GM21526 (cell line): Measurements from ENCODE around the gene TEAD1.
A peak's percentile ranks its signal among the peaks of the same experiment; 100 is the strongest.

ENCODE experiments used
- ATAC-seq: cut with Tn5 transposase; IDR thresholded peaks from one replicate; pipeline ENCODE4 v1.9.1; 2021; ENCODE audit warnings: moderate library complexity; ENCODE audit not compliant: unreplicated experiment, low FRiP score

TEAD1 gene

DNA sequence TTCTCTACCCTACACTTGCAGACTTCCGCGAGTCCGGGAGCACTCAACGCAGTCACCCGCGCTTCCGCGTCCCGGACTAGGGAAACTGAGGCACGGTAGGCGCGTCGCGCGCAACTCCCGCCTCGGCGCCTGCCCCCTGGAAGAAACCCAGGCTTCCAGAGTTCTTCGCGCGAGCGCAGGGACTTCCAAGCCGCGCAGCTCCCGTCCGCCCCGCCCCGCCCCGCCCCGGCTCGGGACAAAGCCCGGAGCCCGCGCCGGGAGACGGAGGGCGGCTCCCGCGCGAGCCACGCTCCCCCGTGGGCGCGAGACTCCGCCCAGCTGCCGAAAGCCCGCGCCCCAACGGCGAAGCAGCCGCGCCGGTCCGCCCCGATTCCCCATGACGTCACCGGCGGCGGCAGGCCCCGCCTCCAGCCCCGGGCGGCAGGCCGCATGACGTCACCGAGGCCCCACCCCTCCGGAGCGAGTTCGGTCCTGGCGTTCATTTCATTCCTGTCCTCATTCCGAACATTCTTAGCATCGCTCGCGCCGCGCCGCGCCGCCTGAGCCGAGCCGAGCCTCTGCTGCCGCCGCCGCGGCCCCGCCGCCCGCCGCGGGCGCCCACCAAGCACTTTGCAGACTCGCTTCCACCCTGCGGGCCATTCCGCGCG lies at the start of gene TEAD1:
TSS of gene TEAD1 (plus strand) at position 498 of the 647 bp plus-strand sequence.
- ATAC-seq, result peak; percentile 86

- ATAC-seq, result no peak
Observed at GRCh38 chr11:12624595-12624994, 49.6 kb upstream of the TEAD1 start.

GRCh38 chr11:12625438-12626071 lies 48.7 kb upstream of the TEAD1 start:
- no peak for ATAC-seq

- no peak for ATAC-seq
Observed at GRCh38 chr11:12626616-12627015, 47.6 kb upstream of the TEAD1 start.

DNA sequence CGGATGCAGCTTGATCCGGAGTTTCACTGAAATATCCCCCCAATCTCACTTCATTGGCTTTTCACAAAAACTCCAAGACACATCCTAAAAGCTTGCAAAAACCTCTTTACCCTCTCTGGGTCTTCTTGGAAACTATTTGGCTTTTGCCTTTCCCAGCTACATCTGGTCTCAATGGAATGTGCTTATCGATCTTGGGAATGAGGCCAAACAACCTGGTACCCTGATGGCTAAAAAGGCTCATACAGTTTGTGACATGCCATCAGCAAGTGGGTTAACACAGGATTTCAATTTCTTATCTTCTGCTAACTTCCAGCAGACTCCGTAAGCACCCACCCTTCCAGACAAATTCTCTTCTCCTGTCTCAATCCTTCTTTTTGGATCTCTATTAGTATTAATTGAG lies 45.9 kb upstream of the TEAD1 start:
- ATAC-seq, result no peak

DNA sequence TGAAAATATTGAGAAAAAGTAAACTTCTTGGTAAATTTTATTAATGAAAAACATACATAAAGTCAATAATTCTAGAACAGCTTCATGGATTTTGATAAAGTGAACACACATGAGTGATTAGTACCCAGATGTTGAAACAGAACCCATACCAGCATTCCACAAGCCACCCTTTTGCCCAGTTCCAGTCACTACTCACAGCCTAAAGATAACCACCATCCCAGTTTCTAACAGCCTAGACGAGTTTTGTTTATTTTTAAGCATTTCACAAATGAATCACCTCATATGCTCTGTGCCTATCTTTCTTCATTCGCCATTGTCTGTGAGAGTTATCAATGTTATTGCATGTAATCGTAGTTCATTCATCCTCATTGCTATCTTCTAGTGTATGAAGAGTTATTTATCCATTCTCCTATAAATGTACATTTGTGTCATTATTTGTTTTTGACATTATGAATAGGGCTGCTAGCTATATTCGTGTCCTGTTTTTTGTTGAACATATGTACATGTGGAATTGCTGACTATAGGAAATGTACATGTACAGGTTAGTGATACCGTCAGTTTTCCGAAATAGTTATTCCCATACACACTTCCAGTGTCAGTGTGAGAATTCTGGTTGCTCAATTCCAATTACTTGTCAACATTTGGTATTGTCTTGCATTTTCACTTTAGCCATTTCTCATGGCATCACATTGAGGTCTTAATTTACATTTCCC lies 44.5 kb upstream of the TEAD1 start:
- no peak for ATAC-seq

- no peak for ATAC-seq
Observed at GRCh38 chr11:12631651-12632050, 42.6 kb upstream of the TEAD1 start.

DNA sequence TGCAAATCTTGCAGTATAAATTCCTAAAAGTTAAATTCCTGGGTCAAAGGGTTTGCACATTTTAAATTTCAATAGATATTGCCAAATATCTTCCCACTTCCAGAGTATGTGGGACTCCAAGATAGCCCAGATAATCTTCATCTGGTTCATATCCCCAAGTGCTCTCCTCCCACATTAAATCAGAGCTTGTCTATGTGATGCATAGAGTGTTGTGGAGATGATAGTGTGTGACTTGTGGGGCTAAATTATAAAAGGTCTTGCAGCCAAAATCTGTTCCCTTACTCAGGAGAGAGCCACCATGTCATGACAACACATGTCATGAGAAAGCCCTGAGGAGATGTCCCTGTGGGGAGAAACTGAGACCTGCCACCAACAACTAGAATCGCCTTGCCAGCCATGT lies 39.9 kb upstream of the TEAD1 start:
- no peak for ATAC-seq

GRCh38 chr11:12636871-12637410 lies 37.3 kb upstream of the TEAD1 start:
- ATAC-seq, result no peak

DNA sequence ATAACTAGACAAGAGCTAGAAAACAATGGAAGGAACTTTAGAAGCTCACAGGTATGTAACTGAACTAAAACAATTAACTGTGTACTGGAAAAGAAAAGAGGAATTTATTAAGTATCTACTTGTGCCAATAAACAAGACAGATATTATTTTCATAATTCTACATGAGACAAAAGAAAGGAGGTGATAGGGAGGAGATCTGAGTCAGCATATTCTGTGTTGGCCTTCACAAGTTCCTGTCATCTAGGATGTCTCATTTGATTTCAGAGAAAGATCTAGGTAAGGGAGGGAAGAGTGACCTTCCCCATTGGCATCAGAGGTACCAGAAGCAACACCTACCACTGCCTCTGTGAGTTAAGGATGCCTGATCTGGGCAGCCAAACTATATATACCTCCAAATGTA lies 34.8 kb upstream of the TEAD1 start:
- ATAC-seq, result no peak

DNA sequence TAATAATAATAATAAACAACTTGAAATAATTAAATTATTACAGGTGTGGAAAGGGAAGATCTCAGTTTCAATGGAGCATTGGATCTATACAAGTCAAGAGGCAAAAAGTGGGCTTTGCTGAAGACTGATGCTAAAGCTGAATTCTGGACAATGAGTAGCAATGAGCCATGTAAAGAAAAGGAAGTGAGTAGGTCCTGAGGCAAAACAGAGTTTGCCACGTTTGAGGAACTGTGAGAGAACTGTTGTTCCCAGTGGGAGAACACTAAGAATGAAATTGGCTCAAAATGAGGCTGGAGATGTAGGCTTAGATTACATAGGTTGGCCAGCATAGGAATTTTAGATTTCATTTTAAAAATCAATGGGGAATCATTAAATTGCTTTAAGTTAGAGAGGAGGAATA lies 33.9 kb upstream of the TEAD1 start:
- no peak for ATAC-seq

DNA sequence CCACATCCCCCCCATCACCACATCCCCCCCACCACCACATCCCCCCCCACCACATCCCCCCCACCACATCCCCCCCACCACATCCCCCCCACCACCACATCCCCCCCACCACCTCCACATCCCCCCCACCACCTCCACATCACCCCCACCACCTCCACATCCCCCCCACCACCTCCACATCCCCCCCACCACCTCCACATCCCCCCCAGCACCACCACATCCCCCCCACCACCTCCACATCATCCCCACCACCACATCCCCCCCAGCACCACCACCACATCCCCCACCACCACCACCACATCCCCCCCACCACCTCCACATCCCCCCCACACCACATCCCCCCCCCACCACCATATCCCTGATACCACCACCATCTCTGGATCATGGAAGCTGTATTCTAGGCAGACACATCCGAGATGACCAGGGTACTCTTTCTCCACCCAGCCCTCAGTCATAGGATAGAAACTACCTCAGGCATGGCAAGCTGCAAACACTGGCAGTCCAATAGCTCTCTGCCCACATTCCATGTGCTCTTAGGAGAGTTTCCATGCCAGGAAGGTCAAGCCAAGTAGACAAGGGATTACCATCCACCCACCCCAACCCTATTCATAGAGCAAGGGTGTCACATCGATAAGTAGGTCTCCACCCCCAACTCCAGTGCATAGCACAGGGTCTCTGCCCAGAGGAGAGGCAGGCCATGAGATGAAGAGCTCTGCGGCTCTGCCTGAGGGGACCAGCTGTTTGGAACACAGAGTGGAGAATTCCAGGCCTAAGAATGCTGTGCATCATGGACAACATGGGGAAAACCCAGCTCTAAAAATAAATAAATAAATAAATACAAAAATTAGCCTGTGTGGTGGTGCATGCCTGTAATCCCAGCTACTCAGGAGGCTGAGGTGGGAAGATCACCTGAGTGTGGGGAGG lies 33.0 kb upstream of the TEAD1 start:
- no peak for ATAC-seq

DNA sequence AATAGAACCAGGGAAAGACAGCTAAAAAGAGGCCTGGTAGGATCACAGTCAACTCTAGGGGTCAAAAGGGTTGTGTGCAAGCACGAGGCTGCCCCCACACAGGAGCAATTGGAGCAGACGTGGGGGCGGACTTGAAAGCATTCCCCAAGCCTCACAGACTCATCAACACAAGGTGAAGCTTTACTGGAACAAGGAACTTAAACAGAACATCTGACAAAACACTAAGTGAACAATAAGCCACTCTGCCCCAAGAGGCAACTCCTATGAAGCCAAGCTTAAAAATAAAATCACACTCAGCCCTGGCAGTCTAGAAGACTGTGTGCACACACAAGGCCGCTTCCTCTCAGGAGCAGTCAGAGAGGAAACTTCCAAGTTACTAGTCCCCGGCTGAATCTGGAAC lies 32.2 kb upstream of the TEAD1 start:
- ATAC-seq, result no peak

DNA sequence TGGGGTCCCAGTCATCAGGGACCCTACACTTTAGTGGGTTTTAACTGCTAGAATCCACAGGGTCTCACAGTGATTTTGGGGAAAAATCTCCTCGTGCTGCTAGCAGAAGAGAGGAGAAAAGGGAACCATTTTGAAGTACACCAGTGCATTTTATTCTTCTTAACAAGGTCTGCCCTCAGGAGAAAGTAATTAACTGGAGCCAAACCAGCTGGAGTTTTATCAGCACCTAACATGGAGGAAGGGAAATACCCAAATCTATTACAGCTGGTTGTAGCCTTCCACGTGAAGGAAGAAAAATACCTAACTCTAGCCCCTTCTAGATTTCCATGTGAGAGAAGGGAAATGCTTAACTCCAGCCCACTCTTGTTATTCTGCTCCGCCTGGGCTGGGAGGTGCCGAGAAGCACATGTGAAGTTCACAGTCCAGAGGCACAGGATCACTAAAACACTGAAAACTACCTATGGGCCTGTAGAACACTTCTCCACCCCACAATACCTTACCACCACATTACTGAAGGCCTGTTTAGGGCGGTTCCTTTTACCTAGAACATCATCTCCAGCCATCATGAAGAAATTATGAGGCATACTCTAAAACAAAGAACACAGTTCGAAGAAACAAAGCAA lies 31.3 kb upstream of the TEAD1 start:
- no peak for ATAC-seq

DNA sequence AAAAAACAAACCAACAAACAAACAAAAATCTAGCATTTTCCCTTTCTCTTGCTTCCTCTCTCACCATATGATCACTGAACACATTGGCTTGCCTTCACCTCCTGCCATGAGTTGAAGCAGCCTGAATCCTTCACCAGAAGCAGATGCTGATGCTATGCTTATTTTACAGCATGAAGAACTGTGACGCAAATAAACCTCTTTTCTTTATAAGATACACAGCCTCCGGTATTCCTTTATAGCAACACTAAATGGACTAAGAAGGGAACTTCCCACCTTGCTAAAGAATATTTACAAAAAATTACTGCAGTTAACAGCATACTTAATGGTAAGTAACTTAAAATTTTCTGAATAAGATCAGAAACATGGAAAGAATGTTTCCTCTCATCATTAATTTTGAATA lies 27.7 kb upstream of the TEAD1 start:
- no peak for ATAC-seq

DNA sequence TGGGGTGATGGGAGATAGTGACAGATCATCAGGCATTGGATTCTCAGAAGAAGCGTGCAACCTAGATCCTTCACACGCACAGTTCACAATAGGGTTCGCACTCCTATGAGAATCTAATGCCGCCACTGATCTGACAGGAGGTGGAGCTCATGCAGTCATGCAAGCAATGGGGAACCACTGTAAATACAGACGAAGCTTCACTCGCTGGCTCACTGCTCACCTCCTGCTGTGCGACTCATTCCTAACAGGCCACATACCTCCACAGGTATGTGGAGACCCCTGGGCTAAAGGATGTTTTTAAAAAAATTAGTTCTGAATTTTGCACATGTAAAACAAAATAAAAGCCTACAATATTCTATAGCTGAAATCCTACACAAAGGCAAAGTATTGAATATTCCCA lies 20.5 kb upstream of the TEAD1 start:
- ATAC-seq, result no peak

DNA sequence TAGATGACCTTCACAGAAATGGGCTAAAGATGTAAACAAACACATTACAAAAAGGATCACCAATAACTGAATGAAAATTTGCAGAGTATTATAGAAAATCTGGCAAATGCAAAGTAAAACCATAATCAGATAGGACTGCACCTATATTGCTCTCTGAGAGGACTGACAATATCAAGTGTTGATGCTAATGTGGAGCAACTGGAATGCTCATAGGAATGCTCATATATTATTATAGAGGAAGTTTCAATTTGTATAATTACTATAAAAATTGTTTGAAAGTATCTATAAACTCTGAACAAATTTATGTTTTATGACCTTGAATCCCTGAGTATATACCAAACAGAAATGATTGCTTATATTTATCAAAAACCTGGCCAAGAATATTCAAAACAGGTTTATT lies 18.4 kb upstream of the TEAD1 start:
- ATAC-seq, result no peak

DNA sequence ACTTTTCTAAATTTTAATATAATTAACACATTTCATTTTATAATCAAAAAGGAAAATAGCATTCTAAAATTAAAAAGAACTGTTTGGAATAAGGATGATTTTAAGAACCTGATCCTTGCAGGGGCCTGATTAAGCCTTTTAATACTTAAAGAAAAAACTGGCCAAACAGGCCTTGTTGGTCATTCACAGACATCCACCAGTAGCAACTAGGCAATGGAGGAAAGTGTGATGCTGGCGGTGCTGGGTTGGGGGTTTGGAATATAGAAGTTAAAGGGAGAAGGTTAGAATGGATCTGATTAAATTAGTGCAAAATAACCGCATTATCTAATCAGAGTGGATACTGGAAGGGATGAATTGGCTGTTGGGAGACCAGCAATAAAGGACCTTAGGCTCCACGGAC lies 16.9 kb upstream of the TEAD1 start:
- ATAC-seq, result no peak

- ATAC-seq, result no peak
Observed at GRCh38 chr11:12657981-12658380, 16.2 kb upstream of the TEAD1 start.

- no peak for ATAC-seq
Observed at GRCh38 chr11:12662101-12662689, 12.0 kb upstream of the TEAD1 start.
